GM08714 (cell line): ENCODE data around the gene RREB1.
A peak's percentile ranks its signal among the peaks of the same experiment; 100 is the strongest.

Experiments used
- H3K4me3 ChIP-seq: fragments of 200-500 bp; sonication (Bioruptor generic); 2 replicates; pipeline ENCODE4 v1.5.1; 2014; ENCODE audit warnings: mild to moderate bottlenecking, low read length, inconsistent platforms
- ZNF274 ChIP-seq: IDR thresholded peaks from 2 replicates; pipeline ENCODE4 v1.6.1; 2012; ENCODE audit warnings: mild to moderate bottlenecking, low read depth, low read length

The RREB1 gene

DNA sequence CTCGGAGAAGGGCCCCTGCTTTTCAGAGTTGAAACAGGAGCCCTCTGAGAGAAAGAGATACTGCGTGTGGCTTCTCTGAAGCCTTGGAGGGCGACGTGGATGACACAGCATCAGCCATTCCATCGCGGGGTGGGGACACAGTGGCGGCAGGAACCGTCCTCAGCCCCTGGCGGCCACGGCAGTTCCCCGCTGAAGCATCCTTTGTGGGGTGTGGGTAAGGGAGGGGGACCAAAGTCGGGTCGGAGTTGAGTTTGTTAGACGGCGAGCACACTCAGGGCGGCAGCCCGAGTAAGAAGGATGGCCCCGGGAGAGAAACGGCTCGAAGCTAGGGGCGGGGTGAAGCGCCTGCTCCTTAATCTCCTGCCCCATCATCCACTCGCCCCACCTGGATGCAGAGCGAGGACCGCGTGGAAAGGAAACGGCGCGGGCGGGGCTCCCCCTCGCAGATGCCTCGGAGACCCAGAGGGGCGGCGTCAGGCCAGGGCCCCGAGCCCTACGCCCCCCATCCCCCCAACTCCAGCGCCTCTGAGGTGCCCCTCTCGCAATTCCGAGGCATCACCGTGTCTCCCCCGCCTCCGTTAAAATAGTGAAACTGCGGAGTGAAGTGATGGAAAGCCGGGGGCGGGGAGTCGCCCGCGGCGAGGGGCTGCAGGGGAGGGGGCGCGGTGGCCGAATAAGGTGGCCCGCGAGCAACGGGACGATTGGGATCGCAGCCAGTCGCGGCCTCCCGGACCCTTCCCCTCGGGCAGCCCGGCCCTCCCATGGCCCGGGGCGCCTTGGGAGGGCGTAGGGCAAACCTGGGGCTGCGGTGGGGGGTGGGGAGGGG, 796 bp upstream of the RREB1 start:
- no peak for TF ChIP-seq ZNF274
- peak overlapping the region; percentile 77 for H3K4me3 ChIP-seq

DNA sequence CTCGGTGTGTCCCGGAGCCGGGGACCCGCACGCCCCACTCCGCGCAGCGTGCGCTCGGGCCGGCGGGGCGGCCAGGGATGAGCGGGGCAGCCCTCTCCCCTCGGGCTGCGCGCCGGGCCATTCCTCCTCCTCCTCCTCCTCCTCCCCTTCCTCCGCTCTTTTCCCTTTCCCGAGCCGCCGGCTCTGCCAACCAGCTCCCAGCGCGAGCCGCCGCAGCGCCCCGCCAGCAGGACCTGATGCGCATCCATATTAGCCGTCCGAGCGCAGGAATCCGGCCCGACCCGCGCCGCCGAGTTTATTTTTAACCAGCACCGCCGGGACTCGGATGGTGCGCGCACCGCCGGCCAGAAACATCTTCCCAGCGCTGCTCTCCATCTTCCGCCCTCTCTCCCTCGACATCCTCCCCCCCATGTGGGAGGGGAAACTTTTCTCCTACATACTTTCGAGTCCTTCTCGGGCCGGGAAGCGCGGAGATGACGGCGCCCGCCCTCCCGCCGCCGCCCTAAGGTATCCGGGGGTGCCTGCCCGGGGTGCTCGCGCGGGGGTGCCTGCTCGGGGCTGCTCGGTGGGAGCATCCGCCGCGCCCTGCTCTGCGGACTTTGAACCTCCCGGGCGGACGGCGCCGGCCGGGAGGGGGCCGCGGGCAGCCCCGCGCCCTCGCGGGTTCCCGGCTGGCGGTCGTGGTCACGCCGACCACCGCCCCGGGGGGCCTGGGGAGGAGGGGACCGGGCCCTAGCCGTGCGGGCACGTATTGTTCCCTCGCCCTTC, 619 bp downstream of the RREB1 start:
- peak overlapping the region; percentile 77 for H3K4me3 ChIP-seq
- TF ChIP-seq ZNF274: no peak

DNA sequence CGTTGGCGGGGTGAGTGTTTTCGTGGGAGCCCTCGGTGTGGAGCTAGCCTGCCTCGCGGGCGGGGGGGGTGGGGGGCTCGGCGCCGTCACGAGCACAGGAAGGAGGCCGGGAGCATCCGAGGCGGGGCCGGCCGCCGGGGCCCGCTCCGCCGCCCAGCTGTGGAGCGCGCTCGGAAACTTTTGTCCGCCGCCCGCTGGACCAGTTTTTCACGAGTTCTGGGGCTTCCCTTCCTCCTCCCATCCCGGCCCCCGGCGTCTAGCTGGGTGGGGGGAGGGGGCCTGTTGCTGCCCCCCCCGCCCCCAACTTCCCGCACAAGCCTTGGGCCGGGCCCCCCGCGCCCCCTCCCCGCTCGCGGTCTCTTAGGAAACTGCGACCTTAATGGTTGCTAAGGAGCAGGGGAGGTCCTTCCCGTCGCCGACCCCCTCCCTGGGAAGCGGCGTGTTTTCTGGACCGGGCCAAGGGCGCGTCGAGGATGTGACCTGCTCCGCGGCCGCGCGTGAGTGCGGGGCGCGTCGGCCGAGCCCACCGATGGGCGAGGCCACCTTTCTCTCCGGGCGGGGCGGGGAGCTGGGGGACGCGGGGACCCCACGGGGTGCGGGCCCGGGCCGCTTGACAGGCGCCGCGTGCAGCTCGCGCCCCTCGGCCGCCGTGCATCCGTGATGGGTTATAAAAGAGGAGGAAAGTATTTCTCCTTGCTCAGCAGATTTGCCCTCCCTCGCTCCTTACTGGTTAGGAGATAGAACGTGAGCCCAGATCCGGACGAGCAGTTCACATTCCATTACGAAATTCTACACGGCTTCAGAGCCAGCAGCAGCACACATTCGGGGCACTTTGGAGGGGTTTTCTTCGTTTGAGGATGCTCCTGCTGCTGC, 1.4 kb downstream of the RREB1 start:
- peak overlapping the region; percentile 77 for H3K4me3 ChIP-seq
- no peak for TF ChIP-seq ZNF274

DNA sequence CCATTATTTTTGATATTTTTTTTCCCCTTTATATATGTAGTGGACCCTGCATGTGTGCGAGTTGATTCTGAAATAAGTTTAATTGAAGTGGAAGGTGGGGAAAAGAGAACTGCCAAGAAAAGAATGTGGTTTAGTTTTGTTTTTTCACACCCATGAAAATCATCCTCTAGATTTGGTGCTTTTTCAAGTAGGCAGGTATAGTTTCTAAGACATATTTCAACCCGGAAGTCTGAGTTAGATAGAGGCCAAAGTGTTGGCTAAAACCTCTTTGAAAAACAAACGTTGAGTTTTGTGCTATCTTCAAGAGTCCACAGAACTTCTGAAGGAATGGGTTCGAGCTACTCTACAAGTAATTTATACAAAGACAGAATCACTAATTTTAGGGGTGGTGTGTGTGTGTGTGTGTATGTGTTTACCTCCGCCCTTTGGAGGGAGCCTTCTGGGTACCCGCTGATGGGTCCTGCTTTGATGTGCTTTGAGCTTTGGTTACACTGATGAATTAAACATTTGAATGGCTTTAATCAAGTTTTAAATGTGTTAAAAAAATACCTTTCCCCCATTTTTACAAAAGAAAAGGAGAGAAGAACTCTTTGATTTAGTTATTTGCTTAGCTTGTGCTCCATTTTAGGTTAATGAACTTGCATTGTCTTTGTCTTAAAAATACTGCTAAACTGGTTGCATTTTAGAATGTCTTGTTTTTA, 2.5 kb downstream of the RREB1 start:
- H3K4me3 ChIP-seq: peak overlapping the region; percentile 77
- TF ChIP-seq ZNF274: no peak

DNA sequence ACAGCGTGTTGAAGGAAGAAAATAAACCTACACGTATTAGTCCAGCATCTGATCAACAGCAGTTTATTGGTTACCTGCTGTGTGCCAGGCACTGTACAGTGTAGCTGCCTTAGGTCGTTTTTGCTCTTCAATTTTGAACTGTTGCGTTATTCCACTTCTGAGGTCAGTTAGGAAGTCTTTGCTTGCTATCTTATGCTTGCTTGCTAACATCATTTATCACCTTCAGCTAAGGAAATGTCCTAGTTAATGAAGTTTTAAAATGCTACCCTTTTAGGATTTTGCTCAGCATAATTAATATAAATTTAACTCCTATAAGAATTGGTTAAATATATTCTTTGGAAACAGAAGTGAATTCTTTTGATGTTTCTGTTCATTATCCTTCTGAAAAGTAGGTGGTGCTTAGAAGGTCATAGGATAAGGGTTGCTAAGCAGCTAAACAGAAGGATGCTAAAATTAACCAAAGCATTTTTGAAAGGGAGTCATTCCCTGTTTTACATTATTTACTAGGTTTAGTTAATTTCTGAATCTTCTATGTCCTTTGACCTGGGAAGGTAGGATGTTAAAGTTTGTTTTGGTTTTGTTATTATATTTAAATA, 3.4 kb downstream of the RREB1 start:
- H3K4me3 ChIP-seq: no peak overlapping the region
- no peak for TF ChIP-seq ZNF274

DNA sequence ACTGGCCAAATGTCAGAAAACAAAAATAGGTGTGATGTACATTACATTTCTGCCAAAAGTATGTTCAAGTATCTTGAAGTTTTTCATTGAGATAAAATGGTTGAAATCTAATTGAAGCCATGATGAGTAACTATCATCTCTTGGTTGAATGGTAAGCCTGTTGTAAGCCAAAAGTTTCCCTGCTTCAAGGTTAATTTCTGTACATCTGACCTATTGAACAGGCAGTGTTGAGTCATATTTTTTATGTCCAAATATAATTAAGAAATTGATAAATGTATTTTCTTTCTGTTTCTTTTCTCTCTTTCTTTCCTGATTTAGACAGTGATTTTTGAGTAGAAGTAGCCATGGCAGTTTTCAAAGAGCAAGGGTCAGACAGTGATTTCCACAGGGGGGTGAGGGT, 4.4 kb downstream of the RREB1 start:
- TF ChIP-seq ZNF274: no peak
- H3K4me3 ChIP-seq: peak overlapping the region; percentile 58; the same call in 1 of the 2 replicates

DNA sequence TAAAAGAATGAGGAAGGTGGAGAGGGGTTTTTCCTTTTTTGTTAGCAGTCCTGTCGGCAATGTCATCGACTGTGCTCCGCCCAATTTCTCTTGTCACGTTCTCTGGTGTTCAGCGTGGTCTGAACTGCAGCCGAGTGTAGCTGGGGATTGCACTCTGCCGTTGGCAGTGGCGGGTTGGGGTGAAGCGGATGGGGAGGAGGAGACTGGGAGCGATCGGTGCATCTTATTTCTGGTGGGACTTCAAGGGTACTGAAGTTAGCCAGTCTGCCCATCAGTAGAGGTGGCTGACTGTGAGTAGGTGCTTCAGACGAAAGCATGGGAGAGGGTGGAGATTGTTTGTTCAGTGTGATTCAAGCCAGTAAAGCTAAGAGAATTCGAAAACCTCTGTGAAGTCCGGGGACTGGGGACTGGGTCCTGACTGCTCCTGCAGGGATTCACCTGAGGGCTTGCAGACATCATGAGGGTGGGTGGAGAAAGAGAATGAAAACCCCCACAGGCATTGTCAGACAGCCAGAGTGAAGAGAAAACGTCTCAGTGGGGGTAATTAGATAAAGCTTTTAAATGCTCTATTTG, 5.1 kb downstream of the RREB1 start:
- no peak for TF ChIP-seq ZNF274
- peak overlapping the region; percentile 58; the same call in 1 of the 2 replicates for H3K4me3 ChIP-seq

DNA sequence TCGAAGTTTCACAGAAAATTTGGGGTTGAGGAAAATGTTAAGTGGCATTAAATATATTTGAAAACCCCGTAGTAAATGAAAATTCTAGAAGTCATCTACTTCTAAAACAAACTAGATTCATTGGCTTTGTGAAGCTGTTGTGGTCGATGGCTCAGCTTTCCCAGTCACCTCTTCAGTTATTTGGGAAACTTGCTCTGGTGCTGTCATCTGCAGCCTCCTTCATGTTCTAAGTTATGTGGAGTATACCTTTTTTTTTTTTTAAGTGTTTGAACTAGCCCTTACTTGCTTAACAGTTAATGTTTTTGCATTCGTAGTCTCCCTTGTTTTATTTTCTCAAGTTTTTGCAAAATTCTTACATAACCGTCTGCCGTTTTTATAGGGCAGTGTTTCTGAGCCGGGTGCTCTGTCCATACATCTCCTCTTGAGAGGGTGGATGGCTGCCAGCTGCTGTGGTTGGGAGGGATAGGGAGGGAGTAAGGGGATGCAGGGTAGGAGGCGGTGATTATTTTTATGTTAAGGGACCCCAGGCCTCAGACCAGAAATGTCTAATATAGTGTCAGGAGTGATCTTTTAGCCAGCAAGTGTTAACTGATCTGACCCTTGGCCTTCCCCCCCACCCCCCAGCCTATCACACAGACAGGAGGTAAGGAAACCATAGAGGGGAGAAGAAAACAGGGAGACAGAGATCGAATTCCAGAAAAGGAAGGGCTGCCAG, 7.1 kb downstream of the RREB1 start:
- H3K4me3 ChIP-seq: no peak overlapping the region
- no peak for TF ChIP-seq ZNF274

DNA sequence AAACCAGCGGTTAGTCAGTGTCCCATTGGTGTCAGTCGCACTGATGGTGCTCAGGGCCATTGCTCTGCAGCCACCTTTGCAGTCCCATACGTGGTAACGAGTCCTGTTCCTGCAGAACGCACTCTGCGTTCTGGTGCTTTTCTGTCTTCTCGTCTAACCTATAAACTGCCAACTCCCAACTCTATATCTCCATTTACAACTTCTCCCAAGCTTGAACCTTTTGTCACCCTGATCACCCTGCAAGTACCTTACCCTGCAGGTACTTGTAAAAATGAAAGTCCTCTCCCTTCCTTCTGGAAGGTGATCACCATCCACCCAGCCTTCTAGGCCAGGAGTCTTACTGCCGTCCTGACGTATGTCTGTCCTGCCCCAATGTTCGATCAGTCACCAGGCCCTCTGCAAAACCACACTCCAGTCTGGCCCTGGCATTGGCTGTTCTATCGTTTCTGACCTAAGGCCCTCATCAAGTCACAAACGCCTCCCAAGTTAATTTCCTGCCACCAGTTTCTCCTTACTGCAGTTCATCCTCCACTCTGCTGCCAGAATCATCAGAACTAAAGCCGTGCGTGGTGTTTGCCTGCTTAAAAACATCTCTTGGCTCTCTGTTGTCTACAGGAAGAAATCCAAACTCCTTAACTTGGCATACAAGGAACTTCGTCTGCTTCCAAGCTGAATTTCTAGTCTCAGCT, 7.9 kb downstream of the RREB1 start:
- no peak for TF ChIP-seq ZNF274
- H3K4me3 ChIP-seq: no peak overlapping the region

DNA sequence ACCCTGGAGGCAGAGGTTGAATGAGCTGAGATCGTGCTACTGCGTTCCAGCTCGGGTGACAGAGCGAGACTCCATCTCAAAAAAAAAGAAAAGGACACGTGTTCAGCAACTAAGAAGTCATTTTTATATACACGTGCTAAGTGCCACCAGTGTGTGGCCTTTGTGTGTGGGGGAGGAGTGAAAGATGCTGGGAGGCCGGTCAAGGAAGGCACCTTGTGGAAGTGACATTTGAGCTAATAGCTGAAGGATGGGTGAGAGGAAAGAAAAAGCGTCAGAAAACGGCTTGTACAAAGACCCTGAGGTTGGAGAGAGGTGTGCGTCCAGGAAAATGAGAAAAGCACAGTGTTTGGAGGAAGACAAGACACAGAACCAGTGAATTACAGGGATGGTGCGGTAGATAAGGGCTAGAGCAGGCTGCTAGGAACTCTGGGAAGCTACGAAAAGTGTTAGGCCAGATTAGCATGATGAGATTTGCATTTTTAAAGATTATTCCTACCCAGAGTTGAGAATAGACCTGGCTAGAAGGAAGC, 11.6 kb downstream of the RREB1 start:
- H3K4me3 ChIP-seq: no peak overlapping the region
- no peak for TF ChIP-seq ZNF274

DNA sequence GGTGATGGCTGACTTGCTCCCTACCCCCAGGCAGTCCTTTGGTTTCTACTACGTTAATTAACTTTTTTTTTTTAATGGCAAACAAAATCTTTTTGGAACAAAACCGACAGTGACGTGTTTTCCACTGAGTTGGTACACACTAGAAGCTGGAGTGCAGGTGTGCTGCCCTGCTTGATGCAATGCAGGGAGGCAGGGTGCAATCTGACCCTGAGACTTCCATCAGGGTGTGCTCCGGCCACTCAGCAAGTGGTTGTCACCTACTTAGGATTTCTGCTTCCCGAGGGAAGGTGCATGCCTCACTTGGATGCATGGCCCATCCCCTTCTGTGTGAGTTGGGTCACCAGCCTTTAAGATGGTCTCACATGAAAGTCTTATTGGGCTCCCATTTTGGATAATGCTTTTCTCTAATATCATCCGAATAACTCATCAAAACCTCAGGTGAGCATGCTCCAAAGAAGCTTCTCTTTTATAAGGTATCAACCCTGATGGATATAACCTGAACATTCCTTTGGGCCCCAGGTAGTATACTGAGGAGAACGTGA, 14.0 kb downstream of the RREB1 start:
- H3K4me3 ChIP-seq: no peak overlapping the region
- TF ChIP-seq ZNF274: no peak
